HG03469 (cell line): ENCODE measurements around the gene FIBCD1.
"Not testable (repeated sequence)": the region's sequence is repeated elsewhere in the genome, so short reads cannot be mapped to it uniquely, and the experiment has no call there.

Experiments used
- ATAC-seq: cut with Tn5 transposase; IDR thresholded peaks from one replicate; pipeline ENCODE4 v1.9.1; 2021; ENCODE audit warnings: mild to moderate bottlenecking, moderate library complexity, moderate number of reproducible peaks; ENCODE audit not compliant: unreplicated experiment

The FIBCD1 gene

GRCh38 chr9:130910670-130911069, 28.4 kb downstream of the FIBCD1 start:
- not testable (repeated sequence) for ATAC-seq

GRCh38 chr9:130910041-130910440, 29.0 kb downstream of the FIBCD1 start:
- not testable (repeated sequence) for ATAC-seq

GRCh38 chr9:130908878-130909355, 30.1 kb downstream of the FIBCD1 start:
- no peak for ATAC-seq

GRCh38 chr9:130908146-130908877, 30.7 kb downstream of the FIBCD1 start:
- ATAC-seq, result no peak

- ATAC-seq, result no peak
Measured at GRCh38 chr9:130906735-130907416, 32.2 kb downstream of the FIBCD1 start.

GRCh38 chr9:130905902-130906734, 32.9 kb downstream of the FIBCD1 start:
- ATAC-seq, result no peak

GRCh38 chr9:130905125-130905901, 33.7 kb downstream of the FIBCD1 start:
- ATAC-seq, result no peak

- no peak for ATAC-seq
Measured at GRCh38 chr9:130904070-130905044, 34.7 kb downstream of the FIBCD1 start.

- no peak for ATAC-seq
Measured at GRCh38 chr9:130903194-130904069, 35.6 kb downstream of the FIBCD1 start.

- ATAC-seq, result no peak
Measured at GRCh38 chr9:130902204-130903185, 36.6 kb downstream of the FIBCD1 start.

- no peak for ATAC-seq
Measured at GRCh38 chr9:130901498-130902203, 37.4 kb downstream of the FIBCD1 start.

GRCh38 chr9:130900701-130901497, 38.1 kb downstream of the FIBCD1 start:
- no peak for ATAC-seq

- no peak for ATAC-seq
Measured at GRCh38 chr9:130899051-130899748, 39.8 kb downstream of the FIBCD1 start.

GRCh38 chr9:130898552-130898852, 40.5 kb downstream of the FIBCD1 start:
- ATAC-seq, result no peak

GRCh38 chr9:130897848-130898551, 41.0 kb downstream of the FIBCD1 start:
- no peak for ATAC-seq
